ENCODE data around the gene WASHC2A. TPM values are rescaled to one million over a fixed set of nuclear protein-coding genes. Genes with fewer than 3 reads are reported as not detected.
"Not testable (repeated sequence)": the region's sequence is repeated elsewhere in the genome, so short reads cannot be mapped to it uniquely, and the experiment has no call there.

The WASHC2A gene
- total RNA-seq, 4 donors from 2014 or later, result 33.0 to 43.0 (median 34.3) TPM

- no peak for TF ChIP-seq EP300 (IDR thresholded peaks at IDR 0.05)
- no peak for TF ChIP-seq POLR2AphosphoS5 (IDR thresholded peaks at IDR 0.05)
- no peak for TF ChIP-seq POLR2A (IDR thresholded peaks at IDR 0.05; ENCODE audit: low read depth)
- TF ChIP-seq, protein P1, sequence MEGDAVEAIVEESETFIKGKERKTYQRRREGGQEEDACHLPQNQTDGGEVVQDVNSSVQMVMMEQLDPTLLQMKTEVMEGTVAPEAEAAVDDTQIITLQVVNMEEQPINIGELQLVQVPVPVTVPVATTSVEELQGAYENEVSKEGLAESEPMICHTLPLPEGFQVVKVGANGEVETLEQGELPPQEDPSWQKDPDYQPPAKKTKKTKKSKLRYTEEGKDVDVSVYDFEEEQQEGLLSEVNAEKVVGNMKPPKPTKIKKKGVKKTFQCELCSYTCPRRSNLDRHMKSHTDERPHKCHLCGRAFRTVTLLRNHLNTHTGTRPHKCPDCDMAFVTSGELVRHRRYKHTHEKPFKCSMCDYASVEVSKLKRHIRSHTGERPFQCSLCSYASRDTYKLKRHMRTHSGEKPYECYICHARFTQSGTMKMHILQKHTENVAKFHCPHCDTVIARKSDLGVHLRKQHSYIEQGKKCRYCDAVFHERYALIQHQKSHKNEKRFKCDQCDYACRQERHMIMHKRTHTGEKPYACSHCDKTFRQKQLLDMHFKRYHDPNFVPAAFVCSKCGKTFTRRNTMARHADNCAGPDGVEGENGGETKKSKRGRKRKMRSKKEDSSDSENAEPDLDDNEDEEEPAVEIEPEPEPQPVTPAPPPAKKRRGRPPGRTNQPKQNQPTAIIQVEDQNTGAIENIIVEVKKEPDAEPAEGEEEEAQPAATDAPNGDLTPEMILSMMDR (IDR thresholded peaks at IDR 0.05), result no peak
- intact Hi-C loops (cut with DNase I), result no loop called here
- Histone ChIP-seq H3K27ac (replicated peaks in 1 of 4) (no peak overlapping the region), H3K9me3 (no peaks in the 10 kb centered on the region), H3K36me3 (no peaks in the 10 kb centered on the region), H3K27me3 (peaks cover 0 to 30% (median 0%) of the 10 kb centered on the region in 4 donors), H3K4me1 (no peaks in the 10 kb centered on the region), H3K4me3 (no peak overlapping the region)
- DNase-seq (ENCODE audit: extremely low spot score), result no peak
- WGBS, result 90% methylated on average over 2 of the region's 13 CpGs
Observed at GRCh38 chr10:50027195-50027594, 40.6 kb upstream of the WASHC2A start.

DNA sequence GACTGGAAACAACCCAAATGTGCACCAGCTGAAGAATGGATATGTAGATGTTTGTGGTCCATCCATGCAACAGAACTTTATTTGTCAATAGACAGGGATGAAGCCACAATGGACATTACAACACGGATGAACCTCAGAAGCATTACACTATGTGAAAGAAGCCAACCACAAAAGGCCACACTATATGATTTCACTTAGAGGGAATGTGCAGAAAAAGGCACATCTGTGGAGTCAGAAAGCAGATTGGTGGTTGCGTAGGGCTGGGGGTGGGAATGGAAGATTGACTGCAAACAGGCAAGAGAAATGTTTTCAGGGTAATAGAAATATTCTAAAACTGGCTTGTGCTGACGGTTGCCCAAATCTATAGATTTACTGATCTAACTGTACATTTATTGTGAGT is 34.3 kb upstream of the WASHC2A start:
- no peaks in the 10 kb centered on the region for H3K9me3 ChIP-seq
- H3K4me1 ChIP-seq, result no peaks in the 10 kb centered on the region
- no peak overlapping the region for H3K4me3 ChIP-seq
- TF ChIP-seq, protein P1 (IDR thresholded peaks at IDR 0.05), result no peak
- TF ChIP-seq EP300 (IDR thresholded peaks at IDR 0.05), result no peak
- no peak for TF ChIP-seq POLR2AphosphoS5 (IDR thresholded peaks at IDR 0.05)
- TF ChIP-seq POLR2A (IDR thresholded peaks at IDR 0.05; ENCODE audit: low read depth), result no peak
- H3K36me3 ChIP-seq, result no peaks in the 10 kb centered on the region
- no peaks in the 10 kb centered on the region for H3K27me3 ChIP-seq
- 56% methylated on average over 3 of the region's 3 CpGs for WGBS
- no peak for DNase-seq (ENCODE audit: extremely low spot score)
- no peak overlapping the region for H3K27ac ChIP-seq (replicated peaks in 1 of 4)
- intact Hi-C loops (cut with DNase I), result no loop called here

DNA sequence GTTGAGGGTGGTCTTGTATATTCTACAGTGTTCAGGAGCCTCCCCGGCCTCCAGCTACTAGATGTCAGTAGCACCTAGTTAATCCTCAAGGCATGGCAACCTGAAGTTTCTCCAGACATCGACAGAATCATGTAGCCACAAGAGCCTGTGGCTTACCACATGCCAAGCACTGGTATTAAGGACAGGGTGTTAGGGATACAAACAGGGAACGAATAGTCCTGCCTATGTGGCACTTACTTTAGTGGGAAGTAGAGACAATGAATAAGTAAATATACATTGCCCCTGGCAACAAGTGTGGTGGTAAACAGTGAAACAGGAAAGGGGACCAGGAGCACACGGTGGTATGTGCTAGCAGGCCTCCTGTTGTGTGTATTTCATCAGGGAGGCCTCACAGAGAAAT is 32.4 kb upstream of the WASHC2A start:
- H3K36me3 ChIP-seq; DNase-seq (ENCODE audit: extremely low spot score); H3K27ac ChIP-seq (replicated peaks in 1 of 4); H3K4me3 ChIP-seq; H3K9me3 ChIP-seq; H3K4me1 ChIP-seq; H3K27me3 ChIP-seq; intact Hi-C loops (cut with DNase I): not testable (repeated sequence)
- 18% methylated on average over 3 of the region's 4 CpGs for WGBS

DNA sequence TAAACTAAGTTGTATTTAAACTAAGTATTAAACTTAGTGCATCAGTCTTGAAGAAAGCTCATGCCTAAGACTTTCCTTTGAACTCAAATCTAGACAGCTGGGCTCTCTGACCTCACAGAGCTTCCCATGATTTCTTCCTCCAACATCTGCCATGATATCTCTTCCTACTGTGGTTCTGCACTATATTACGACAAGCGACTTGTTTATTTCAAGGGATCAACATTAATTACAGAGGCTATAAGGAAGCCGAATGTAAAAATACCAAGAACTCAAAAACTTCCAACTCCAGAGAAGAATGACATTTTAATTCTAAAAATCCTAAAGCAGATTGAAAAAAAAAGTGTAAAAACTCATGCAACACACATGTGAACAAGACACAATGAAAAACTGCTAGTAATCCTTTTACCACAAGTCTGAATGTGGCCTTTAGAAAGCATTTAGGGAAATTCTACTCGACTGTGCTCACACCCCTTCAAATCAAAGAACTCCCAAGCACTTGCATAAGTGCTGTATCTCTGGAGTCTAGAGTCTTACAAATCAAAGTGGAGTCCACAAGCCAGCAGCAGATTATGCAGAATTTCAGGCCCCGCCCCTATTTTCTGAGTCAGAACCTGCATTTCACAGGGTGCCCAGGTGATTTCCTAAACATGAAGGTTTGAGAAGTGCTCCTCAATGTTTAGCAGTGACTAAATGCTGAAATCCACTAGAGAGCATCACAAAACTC is 22.7 kb upstream of the WASHC2A start:
- Histone ChIP-seq H3K36me3 (peaks cover 0 to 3% (median 0%) of the 10 kb centered on the region in 4 donors), H3K4me3 (no peak overlapping the region), H3K4me1 (no peaks in the 10 kb centered on the region), H3K9me3 (no peaks in the 10 kb centered on the region), H3K27me3 (no peaks in the 10 kb centered on the region), H3K27ac (replicated peaks in 1 of 4) (no peak overlapping the region)
- no peak for DNase-seq (ENCODE audit: extremely low spot score)
- intact Hi-C loops (cut with DNase I), result no loop called here
- TF ChIP-seq POLR2AphosphoS5 (IDR thresholded peaks at IDR 0.05) (no peak), POLR2A (IDR thresholded peaks at IDR 0.05; ENCODE audit: low read depth) (no peak), EP300 (IDR thresholded peaks at IDR 0.05) (no peak)
- TF ChIP-seq, protein P1 (IDR thresholded peaks at IDR 0.05), result no peak
- WGBS, result 64% methylated on average over 5 of the region's 5 CpGs

DNA sequence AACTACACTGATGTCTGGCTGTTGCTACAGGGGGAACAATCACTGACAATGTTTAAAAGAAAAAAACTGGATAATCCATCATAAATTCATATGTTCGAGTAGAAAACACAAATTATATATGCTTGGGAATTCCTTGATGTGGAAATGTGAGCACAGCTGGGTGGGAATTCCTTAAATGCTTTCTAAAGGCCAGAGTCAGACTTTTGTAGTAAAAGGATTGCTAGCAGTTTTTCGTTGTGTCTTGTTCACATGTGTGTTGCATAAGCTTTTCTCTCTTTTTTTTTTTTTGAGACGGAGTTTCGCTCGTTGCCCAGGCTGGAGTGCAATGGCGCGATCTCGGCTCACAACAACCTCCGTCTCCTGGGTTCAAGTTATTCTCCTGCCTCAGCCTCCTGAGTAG is 21.3 kb upstream of the WASHC2A start:
- H3K4me3 ChIP-seq; DNase-seq (ENCODE audit: extremely low spot score); H3K27me3 ChIP-seq; H3K36me3 ChIP-seq; intact Hi-C loops (cut with DNase I); H3K9me3 ChIP-seq; H3K27ac ChIP-seq (replicated peaks in 1 of 4); H3K4me1 ChIP-seq: not testable (repeated sequence)
- 84% methylated on average over 9 of the region's 9 CpGs for WGBS

- not testable (repeated sequence) for H3K9me3 ChIP-seq; DNase-seq (ENCODE audit: extremely low spot score)
- whole genome bisulfite sequencing, result 75% methylated on average over 5 of the region's 5 CpGs
Observed at GRCh38 chr10:50047594-50047993, 20.2 kb upstream of the WASHC2A start.

GRCh38 chr10:50051995-50052660 is 15.6 kb upstream of the WASHC2A start:
- DNase-seq (ENCODE audit: extremely low spot score); H3K36me3 ChIP-seq; H3K9me3 ChIP-seq; H3K4me3 ChIP-seq; H3K27me3 ChIP-seq; H3K4me1 ChIP-seq; H3K27ac ChIP-seq (replicated peaks in 1 of 4); intact Hi-C loops (cut with DNase I): not testable (repeated sequence)
- WGBS, result 78% methylated on average over 3 of the region's 3 CpGs

More at GRCh38 chr10:50047594-50047993, 20.2 kb upstream of the WASHC2A start:
- H3K4me1 ChIP-seq; intact Hi-C loops (cut with DNase I); H3K4me3 ChIP-seq; H3K27ac ChIP-seq (replicated peaks in 1 of 4); H3K27me3 ChIP-seq; H3K36me3 ChIP-seq: not testable (repeated sequence)

GRCh38 chr10:50052778-50053376 is 14.9 kb upstream of the WASHC2A start:
- intact Hi-C loops (cut with DNase I), result not testable (repeated sequence)

More at GRCh38 chr10:50052778-50053376, 14.9 kb upstream of the WASHC2A start:
- not testable (repeated sequence) for H3K4me1 ChIP-seq; H3K27me3 ChIP-seq; H3K9me3 ChIP-seq; DNase-seq (ENCODE audit: extremely low spot score); H3K27ac ChIP-seq (replicated peaks in 1 of 4); H3K36me3 ChIP-seq; H3K4me3 ChIP-seq
- WGBS, result 72% methylated on average over 6 of the region's 6 CpGs

Data from esophagus muscularis mucosa (tissue), 4 donors.